AG09309 (cell line): ENCODE data around the gene SPRED2.

Experiments
- DNase-seq: peaks from one replicate; pipeline ENCODE4 v3.0.0-alpha.2; 2010; ENCODE audit warnings: low read depth
- H3K4me3 ChIP-seq: 2 replicates; pipeline ENCODE4 v1.5.1; 2011; ENCODE audit warnings: mild to moderate bottlenecking, low read depth, low read length, moderate library complexity; ENCODE audit not compliant: control insufficient read depth
- TF ChIP-seq, protein P1 (sequence below): IDR thresholded peaks from 2 replicates; pipeline ENCODE4 v1.5.1; 2011; ENCODE audit warnings: mild to moderate bottlenecking, low read depth, low read length, inconsistent platforms; ENCODE audit not compliant: insufficient read depth, control insufficient read depth; ENCODE audit errors: missing control alignments

Gene SPRED2

DNA sequence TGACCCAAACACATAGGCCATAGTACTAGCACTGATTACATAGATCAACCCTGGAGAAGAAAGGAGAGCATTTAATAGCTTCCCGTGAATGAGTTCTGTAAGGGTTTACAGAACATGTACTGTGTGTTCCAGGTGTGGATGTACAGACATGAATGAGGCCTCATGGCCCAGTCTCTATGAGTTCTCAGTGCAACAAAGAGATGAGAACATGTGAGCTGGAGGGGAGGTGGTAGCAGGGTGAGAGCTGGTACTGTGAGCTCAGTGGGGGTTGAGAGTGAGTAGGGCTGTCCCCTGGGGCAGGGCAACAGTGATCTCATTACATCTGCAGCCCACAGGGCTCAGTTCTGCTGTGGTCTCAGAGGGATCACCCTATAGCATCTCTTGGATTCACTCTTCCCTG lies 42.6 kb upstream of the SPRED2 start:
- DNase-seq = no peak
- TF ChIP-seq, protein P1, sequence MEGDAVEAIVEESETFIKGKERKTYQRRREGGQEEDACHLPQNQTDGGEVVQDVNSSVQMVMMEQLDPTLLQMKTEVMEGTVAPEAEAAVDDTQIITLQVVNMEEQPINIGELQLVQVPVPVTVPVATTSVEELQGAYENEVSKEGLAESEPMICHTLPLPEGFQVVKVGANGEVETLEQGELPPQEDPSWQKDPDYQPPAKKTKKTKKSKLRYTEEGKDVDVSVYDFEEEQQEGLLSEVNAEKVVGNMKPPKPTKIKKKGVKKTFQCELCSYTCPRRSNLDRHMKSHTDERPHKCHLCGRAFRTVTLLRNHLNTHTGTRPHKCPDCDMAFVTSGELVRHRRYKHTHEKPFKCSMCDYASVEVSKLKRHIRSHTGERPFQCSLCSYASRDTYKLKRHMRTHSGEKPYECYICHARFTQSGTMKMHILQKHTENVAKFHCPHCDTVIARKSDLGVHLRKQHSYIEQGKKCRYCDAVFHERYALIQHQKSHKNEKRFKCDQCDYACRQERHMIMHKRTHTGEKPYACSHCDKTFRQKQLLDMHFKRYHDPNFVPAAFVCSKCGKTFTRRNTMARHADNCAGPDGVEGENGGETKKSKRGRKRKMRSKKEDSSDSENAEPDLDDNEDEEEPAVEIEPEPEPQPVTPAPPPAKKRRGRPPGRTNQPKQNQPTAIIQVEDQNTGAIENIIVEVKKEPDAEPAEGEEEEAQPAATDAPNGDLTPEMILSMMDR = no peak
- H3K4me3 ChIP-seq = no peak overlapping the region

DNA sequence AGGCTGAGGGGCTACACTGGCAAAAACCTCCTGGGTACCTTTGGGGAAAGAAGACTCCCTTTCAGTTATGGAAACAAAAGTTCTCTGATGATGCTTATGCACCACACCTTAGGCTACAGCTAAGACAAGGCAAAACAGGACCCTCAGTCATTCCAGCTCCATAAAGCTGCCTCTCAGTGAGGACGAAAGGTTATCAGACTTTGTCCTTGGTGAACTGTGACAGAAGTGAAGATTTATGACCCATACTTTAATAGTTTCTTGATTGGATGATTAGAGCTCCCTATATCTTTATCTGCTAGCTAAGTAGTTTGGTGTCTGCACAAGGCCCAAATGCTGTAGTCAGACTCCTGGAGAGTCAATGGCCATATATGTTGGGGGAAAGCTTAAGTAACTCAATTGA lies 40.6 kb upstream of the SPRED2 start:
- no peak overlapping the region for H3K4me3 ChIP-seq
- TF ChIP-seq, protein P1 = no peak
- no peak for DNase-seq

GRCh38 chr2:65471409-65471808 lies 39.0 kb upstream of the SPRED2 start:
- no peak for DNase-seq
- TF ChIP-seq, protein P1 = no peak
- no peak overlapping the region for H3K4me3 ChIP-seq

DNA sequence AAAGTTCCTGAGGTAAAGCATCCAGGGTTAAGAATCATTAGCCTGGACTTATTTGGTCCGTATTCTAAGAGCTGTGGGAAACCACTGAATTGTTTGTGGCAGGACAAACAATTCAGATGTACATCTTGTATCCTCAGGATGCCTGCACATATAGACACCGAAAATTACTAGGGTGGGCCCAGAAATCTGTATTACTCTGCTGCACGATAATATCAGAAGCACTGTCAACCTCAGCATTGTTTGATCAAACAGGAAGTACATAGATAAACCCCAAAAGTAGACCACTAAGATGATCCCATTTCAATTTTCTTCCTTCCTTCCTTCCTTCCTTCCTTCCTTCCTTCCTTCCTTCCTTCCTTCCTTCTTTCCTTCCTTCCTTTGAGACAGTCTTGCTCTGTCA lies 34.2 kb upstream of the SPRED2 start:
- no peak overlapping the region for H3K4me3 ChIP-seq
- TF ChIP-seq, protein P1 = no peak
- no peak for DNase-seq

GRCh38 chr2:65465857-65466256 lies 33.5 kb upstream of the SPRED2 start:
- no peak for DNase-seq
- TF ChIP-seq, protein P1 = no peak
- H3K4me3 ChIP-seq = no peak overlapping the region

- H3K4me3 ChIP-seq = no peak overlapping the region
- DNase-seq = no peak
- TF ChIP-seq, protein P1 = no peak
Observed at GRCh38 chr2:65465124-65465523, 32.7 kb upstream of the SPRED2 start.

DNA sequence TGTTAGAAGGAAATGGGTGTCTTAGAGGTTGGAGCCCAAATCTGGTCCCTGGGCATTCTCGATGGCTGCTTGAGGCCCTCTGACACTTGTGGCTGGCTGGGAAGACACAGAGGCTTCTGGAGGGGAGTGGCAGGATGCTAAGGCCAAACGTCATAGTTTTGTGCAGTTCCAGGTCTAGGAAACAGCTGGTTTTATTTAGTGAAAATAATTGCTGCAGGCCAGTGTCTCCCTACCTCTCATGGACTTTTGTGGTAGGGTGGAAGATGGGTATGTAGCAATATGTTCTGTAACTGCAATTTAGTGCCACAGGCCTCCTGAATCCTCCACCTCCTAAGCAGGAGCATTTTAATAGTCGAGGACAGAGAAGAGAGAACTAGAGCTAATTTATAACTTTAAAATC lies 32.2 kb upstream of the SPRED2 start:
- peak; percentile 46 for DNase-seq
- TF ChIP-seq, protein P1 = no peak
- H3K4me3 ChIP-seq = no peak overlapping the region
